HG02678 (cell line): ENCODE data around the gene IL1R1.
"Not testable (repeated sequence)": the region's sequence is repeated elsewhere in the genome, so short reads cannot be mapped to it uniquely, and the experiment has no call there.

Experiments used
- ATAC-seq: cut with Tn5 transposase; IDR thresholded peaks from one replicate; pipeline ENCODE4 v1.9.1; 2021; ENCODE audit warnings: mild to moderate bottlenecking, moderate library complexity; ENCODE audit not compliant: unreplicated experiment

Gene IL1R1, protein sequence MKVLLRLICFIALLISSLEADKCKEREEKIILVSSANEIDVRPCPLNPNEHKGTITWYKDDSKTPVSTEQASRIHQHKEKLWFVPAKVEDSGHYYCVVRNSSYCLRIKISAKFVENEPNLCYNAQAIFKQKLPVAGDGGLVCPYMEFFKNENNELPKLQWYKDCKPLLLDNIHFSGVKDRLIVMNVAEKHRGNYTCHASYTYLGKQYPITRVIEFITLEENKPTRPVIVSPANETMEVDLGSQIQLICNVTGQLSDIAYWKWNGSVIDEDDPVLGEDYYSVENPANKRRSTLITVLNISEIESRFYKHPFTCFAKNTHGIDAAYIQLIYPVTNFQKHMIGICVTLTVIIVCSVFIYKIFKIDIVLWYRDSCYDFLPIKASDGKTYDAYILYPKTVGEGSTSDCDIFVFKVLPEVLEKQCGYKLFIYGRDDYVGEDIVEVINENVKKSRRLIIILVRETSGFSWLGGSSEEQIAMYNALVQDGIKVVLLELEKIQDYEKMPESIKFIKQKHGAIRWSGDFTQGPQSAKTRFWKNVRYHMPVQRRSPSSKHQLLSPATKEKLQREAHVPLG

DNA sequence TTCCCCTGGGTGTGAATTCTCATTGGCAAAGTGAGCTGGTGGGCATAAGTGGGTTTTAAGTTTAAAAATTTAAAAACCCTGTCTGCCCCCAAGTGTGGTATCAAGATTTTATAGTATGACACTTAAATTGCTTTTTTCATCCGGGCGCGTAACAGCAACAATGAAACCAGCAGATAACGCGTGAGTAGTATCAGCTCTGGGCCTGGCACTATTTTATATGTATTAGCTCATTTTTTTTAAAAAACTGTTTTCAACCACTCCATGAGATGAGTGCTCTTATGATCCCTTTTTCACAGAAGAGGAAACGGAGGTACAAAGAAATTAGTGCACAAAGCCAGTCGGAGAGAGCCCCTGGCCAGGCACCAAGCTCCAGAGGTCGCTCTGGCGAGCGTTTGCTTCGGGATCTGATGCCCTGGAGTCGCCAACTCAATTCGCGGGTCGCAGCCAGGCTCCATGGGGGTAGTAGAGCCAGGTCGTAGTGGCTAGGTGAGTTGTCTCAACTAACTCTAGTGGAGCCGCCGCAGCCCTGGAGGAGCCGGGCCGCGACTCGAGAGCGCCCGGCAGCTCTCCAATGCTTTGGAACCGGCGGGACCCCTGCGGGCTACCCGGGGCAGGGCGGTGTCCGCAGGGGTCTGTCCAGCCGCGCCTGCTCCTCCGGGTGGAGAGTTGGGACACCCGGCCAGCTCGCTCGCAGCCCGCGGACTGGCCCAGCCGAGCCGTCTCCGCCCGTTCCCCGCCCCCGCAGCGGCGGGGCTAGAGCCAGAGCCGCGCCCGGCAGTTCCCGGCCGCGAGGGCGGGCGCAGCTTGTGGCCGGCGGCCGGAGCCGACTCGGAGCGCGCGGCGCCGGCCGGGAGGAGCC lies at the start of gene IL1R1:
TSS of gene IL1R1 (plus strand) at position 777 of the 859 bp plus-strand sequence. CDS start 14,979 bp downstream, outside the sequence.
- ATAC-seq, result peak; percentile 65

DNA sequence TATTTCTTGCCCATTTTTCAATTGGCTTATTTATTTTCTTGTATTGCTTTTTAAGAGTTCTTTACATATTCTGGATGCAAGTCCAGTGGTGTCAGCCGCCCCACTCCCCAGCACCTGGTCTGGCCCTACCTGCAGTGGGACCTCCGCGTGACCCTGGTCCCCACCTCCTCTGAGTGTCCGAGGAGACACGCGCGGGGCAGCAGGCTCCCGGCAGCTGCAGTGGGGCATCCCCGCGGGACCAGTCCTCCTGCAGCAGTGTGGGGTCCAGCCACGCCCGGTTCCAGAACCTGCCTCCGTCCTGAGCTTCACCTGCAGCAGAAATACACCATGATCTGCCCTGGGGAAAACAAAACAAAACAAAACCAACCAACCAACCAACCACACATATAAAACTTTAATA lies 48.9 kb upstream of the IL1R1 start:
- ATAC-seq, result no peak

DNA sequence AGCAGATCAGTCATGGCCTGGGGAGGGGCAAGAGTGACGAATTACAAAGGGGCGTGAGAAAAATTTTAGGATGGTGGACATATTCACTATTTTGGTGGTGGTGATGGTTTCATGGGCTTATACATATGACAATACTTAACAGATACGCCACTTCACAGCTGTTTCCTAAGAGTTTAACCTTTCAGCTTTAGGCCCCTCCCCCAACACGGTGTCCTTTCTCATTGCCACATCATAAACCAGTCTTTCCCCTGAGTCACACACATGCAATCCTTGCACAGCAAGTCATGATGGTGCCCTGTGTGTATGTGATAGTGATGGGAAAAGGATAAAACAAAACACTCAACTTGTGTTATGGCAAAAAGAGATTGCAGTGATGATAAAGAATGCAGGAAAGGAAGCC lies 47.6 kb upstream of the IL1R1 start:
- no peak for ATAC-seq

GRCh38 chr2:102096103-102096502 lies 46.4 kb upstream of the IL1R1 start:
- ATAC-seq, result no peak

GRCh38 chr2:102098756-102099155 lies 43.8 kb upstream of the IL1R1 start:
- ATAC-seq, result no peak

DNA sequence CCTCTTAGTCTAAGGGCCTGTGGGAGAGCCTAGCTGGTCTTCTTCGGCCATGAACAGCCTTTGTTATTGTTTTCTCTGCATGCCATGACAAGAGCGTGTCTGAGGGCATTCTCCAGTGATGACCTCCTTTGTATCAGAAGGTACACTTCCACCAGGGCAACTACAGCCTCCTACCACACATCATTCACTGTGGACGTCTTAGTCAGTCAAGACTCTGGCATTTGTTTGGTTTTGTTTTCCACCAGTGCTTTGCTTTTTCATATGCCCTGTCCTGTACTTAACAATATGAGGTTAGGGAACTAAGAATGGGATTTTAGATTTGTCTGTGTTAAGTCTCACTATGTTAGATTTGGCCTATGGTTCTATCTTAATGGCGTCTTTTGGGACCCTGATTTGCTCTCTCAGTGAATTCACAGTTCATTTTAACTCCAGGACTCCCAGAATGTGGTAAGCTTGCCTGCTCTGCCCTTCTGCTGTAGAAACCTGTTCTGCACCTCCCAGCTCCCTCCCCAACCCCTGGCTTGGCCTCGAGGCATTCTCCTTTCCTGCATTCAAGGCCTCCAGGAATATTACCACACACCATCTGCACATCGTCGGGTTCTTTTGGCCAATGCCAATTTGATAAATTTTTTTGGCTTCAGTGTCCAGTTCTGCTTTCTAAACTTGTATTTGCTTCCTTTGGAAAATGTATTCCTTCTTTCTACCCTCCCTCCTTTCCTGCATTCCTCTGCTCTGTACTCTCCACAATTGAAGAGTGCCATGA lies 42.8 kb upstream of the IL1R1 start:
- ATAC-seq, result no peak

DNA sequence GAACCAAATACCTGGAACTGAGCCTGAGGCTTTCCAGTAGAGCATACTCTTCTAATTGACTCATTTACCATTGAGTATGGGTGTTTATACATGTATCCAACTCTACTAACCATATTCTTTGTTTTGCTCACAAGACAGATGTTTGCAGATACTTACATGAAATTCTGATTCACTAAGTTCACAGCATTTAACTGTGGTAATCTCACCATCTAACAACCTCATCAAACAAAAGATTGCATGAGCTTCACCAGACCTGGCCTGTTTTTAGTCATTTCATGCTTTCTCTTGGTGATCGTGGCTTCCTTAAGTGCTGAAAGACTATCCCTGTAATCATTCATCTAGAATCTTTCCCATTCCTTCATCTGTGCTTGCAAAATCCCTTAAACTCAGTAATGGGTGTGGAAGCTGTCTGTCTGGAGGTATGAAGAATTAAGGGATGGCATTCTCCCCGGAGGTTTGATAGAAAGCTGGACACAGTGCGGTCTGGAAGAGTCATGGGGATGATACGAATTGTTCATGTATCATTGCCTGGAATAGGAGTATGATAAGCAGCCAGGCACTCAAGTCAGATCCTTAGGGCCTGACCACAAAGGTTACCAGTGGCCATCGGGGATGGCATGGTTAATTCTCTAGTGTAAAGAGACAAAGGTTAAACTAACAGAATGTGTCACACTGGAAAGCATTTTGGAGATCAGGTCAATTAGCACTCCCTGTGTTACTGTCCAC lies 42.0 kb upstream of the IL1R1 start:
- ATAC-seq, result no peak

DNA sequence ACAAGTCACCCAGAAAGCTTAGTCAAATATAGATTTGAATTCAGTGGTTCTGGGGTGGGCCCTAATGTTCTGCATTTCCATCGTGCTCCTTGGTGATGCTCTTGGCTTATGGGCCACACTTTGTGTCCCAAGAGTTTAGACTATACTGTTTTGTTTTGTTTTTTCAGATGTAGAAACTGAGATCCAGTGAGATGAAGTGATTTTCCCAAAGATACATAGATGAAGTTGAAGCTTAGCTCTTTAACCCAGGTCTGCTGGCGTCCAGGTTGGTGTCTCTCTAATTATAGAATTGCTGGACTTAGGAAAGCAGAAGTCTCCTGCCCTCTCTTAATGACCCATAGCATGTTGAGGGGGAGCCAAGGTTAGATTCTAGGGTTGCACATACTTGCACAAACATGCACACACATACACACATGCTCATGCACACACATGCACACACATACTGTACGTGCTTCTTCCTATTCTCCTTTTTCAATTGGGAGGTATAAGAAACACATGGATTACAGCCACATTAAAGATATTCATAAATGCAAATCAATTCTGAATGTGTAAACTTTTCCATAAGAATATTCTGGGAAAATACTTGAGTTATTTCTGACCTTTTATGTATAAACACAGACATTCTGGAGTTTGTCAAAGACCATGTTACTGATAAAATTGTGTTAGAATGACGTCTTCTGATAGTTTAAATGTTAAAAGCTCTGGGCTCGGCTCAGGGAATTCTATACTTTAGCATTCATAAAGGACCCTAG lies 41.3 kb upstream of the IL1R1 start:
- ATAC-seq, result no peak

DNA sequence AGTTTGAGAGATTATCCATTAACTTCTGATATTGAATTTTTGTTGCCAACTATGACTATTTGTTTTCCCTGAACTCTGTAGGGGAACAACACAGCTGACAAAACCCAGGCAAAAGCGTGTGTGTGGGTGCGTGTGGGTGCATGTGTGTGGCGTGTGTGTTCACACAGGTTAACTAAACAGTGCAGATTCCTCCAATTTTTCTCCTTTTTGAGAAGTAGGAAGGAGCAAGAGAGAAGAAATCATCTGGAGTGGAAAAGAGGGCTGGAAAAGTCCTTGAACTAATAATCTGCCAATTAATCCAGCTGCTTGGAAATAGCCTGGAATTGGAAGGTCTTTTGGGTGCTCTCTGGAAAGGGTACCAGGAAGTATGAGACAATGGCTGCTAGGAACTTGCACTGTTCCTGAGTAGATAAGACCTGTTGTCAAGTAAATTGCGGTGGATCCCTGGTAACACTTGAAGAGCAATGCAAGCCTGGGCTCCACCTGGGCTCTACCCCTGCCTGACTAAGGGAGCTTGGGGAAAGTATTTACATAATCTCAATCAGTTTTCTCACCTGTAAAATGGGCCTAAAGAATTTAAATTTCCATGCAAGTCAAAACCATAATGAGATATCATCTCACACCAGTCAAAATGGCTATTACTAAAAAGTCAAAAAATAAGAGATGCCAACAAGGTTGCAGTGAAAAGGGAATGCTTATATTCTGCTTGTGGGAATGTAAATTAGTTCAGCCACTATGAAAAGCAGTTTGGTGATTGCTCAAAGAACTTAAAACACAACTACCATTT lies 40.5 kb upstream of the IL1R1 start:
- no peak for ATAC-seq

- not testable (repeated sequence) for ATAC-seq
Measured at GRCh38 chr2:102102636-102102948, 40.0 kb upstream of the IL1R1 start.

- ATAC-seq, result no peak
Measured at GRCh38 chr2:102103284-102103683, 39.3 kb upstream of the IL1R1 start.

DNA sequence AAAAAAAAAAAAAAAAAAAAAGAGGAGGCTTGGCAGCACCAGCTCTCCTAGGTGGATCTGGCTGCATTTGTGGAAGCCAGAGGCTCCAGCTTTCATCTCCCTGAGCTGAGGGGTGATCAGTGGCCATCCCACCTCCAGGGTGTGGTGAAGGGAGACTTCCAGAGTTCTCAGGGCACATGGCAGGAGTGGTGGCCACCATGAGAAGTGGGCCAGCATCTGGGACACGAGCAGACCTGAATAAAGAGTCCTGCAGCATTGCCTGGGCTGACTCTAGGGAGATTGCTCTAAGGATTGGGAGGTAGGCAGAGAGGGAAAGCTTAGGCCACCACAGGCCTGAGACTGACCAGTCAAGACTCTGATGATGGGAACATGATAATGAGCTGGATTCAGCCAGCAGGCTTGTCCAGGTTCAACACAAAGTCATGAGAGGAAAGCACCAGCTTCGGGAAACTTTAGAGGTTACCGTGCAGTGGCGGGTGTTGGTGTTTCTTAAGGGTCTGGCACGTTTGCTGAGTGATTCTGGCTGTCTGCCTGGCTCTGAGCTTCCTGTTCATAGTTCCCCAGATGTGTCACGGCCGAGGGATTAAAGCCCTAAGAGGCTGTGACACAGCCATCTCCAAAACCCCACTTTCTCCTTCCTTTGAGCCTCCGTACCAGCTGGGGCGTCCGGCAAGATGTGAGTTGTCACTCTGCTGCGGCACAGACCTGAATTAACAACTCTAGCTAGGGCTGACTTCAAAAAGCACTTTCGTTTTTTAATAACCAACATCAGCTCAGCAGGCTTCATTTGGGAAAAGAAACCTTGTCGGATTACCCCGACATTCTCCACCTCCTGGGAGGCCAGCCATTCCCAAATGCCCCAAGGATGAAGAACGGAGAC lies 38.3 kb upstream of the IL1R1 start:
- ATAC-seq, result peak; percentile 81

- no peak for ATAC-seq
Measured at GRCh38 chr2:102106133-102106556, 36.4 kb upstream of the IL1R1 start.

DNA sequence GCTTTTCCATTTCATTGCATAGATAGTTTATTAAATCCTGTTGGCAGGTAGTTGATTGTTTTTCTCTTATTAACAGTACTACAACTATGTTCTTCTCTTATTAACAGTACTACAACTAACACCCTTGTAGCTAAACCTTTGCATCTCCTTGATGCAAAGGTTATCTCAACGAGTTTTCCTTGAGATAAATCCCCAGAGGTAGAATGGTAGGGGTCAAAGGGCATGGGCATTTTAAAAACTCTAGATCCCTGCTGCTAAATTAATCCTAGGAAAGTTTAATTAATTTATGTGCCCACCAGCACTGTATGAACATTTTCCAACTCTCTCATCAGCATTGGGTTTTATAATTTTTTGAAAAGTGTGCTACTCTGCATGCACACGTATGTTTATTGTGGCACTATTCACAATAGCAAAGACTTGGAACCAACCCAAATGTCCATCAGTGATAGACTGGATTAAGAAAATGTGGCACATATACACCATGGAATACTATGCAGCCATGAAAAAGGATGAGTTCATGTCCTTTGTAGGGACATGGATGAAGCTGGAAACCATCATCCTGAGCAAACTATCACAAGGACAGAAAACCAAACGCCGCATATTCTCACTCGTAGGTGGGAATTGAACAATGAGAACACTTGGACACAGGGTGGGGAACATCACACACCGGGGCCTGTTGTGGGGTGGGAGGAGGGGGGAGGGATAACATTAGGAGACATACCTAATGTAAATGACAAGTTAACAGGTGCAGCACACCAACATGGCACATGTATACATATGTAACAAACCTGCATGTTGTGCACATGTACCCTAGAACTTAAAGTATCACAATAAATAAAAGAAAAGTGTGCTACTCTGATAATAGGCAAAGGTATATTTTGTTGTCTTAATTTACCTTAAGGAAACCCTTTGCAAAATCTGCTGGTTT lies 35.5 kb upstream of the IL1R1 start:
- not testable (repeated sequence) for ATAC-seq

DNA sequence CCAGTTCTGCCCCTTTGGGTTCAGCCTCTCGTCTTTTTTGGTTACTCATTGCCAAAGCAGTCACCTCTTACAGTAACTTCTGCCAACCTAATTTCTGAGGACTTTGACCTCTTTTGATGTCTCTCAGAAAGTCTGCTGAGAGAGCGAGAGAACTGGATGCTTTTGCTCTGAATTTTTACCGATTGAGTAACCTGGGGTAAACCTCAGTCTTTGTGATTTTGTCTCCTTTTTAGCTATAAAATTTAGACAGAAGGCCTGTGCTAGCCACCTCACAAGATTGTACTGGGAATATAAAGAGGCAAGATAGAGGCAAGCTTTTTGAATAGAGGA lies 34.8 kb upstream of the IL1R1 start:
- ATAC-seq, result no peak

GRCh38 chr2:102109016-102109415 lies 33.5 kb upstream of the IL1R1 start:
- no peak for ATAC-seq

DNA sequence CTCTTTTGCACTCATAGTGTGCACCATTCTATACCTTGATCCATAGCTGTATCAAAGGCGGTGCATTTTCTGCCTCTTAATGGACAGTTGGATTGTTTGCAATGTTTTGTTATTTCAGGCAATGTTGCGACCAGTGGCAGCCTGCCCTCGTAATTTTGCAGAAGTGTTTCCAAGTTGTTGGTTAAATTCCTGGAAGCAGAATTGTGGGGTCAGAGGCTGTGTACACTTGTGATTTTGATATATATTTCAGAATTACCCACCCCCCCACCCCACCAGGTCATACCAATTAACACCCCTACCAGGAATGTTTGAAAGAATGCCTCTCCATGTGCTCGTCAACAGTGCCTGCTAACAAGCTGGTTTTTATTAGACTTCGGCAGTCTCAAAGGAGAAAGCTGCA lies 32.4 kb upstream of the IL1R1 start:
- ATAC-seq, result no peak
